Endothelial cell of umbilical vein (primary cell): ENCODE data around the gene RGPD8.

Source experiments
- CTCF ChIP-seq, 2 donors: IDR thresholded peaks; 1 replicate in 1 of 2; 2 replicates in 1 of 2; pipeline ENCODE4 v1.5.1; 2011; ENCODE audit warnings: low read length in 2 of 2, mild to moderate bottlenecking in 2 of 2, moderate library complexity in 2 of 2, control low read depth in 1 of 2, inconsistent platforms in 1 of 2, low read depth in 1 of 2; ENCODE audit not compliant: insufficient read depth in 1 of 2; ENCODE audit errors: extremely low read depth in 1 of 2
- EZH2 ChIP-seq: IDR thresholded peaks from 2 replicates; pipeline ENCODE4 v1.6.1; 2012; ENCODE audit warnings: borderline replicate concordance, low read depth, mild to moderate bottlenecking, moderate library complexity, low read length, inconsistent platforms; ENCODE audit not compliant: severe bottlenecking
- FOS ChIP-seq: IDR thresholded peaks from 2 replicates; pipeline ENCODE4 v1.6.1; 2011; ENCODE audit warnings: mild to moderate bottlenecking, low read length, moderate library complexity, borderline replicate concordance; ENCODE audit not compliant: insufficient read depth
- JUN ChIP-seq: IDR thresholded peaks from 2 replicates; pipeline ENCODE4 v1.6.1; 2011; ENCODE audit warnings: borderline replicate concordance, low read depth; ENCODE audit not compliant: insufficient read length, insufficient read depth
- MAX ChIP-seq: IDR thresholded peaks from 2 replicates; pipeline ENCODE4 v1.6.1; 2011; ENCODE audit not compliant: insufficient read depth, insufficient read length
- MYC ChIP-seq: IDR thresholded peaks from one replicate; pipeline ENCODE4 v1.6.1; 2011; ENCODE audit warnings: mild to moderate bottlenecking, low read depth, low read length
- POLR2A ChIP-seq: IDR thresholded peaks from 2 replicates; pipeline ENCODE4 v1.6.1; 2012; ENCODE audit warnings: low read depth, mild to moderate bottlenecking, control low read depth, low read length
- POLR2AphosphoS5 ChIP-seq: IDR thresholded peaks from 2 replicates; pipeline ENCODE4 v1.6.1; 2012; ENCODE audit warnings: low read depth, mild to moderate bottlenecking, control low read depth, low read length, moderate library complexity; ENCODE audit not compliant: insufficient read depth

GRCh38 chr2:112340475-112341267 is 92.8 kb downstream of the RGPD8 start:
- no peak for TF ChIP-seq EZH2
- TF ChIP-seq CTCF (IDR thresholded peaks at IDR 0.05; ENCODE audit: extremely low read depth in 1 of 2, insufficient read depth in 1 of 2, low read depth in 1 of 2, low read length in 2 of 2): no peak
- TF ChIP-seq POLR2A: no peak
- TF ChIP-seq POLR2AphosphoS5: no peak
- no peak for TF ChIP-seq JUN
- TF ChIP-seq MYC: no peak
- TF ChIP-seq MAX: no peak
- no peak for TF ChIP-seq FOS
